ENCODE data around the gene USP54. TPM values are rescaled to one million over a fixed set of nuclear protein-coding genes. Genes with fewer than 3 reads are reported as not detected.

USP54 gene
- polyA plus RNA-seq, 1 donor from 2014 or later, result 12.7 TPM

- H3K9me3 ChIP-seq (ENCODE audit: low read length), result no peaks in the 10 kb centered on the region
- TF ChIP-seq SMC3 (conservative IDR thresholded peaks at IDR 0.05; ENCODE audit: poor library complexity), result no peak
- no peak for TF ChIP-seq EZH2 (IDR thresholded peaks at IDR 0.05; ENCODE audit: borderline replicate concordance, insufficient read depth, low read length, poor library complexity, severe bottlenecking)
- TF ChIP-seq CTCF (IDR thresholded peaks at IDR 0.05; ENCODE audit: poor library complexity, severe bottlenecking), result no peak
- TF ChIP-seq EP300 (conservative IDR thresholded peaks at IDR 0.05; ENCODE audit: poor library complexity, severe bottlenecking), result no peak
- TF ChIP-seq MXI1 (conservative IDR thresholded peaks at IDR 0.05; ENCODE audit: poor library complexity, severe bottlenecking), result no peak
- no peak for TF ChIP-seq TAF1 (IDR thresholded peaks at IDR 0.05; ENCODE audit: low read depth)
- TF ChIP-seq RAD21 (conservative IDR thresholded peaks at IDR 0.05), result no peak
- TF ChIP-seq POLR2AphosphoS5 (IDR thresholded peaks at IDR 0.05), result no peak
- no peak for TF ChIP-seq REST (IDR thresholded peaks at IDR 0.05; ENCODE audit: borderline replicate concordance)
- H3K9ac ChIP-seq (ENCODE audit: low read length), result no peak overlapping the region
- H3K9me2 ChIP-seq (ENCODE audit: insufficient read depth, low read length), result no peaks in the 10 kb centered on the region
- H3K79me2 ChIP-seq (replicated peaks; ENCODE audit: insufficient read depth, low read length), result no peaks in the 10 kb centered on the region
- no peak overlapping the region for H3K4me2 ChIP-seq (ENCODE audit: low read length)
- H3K27ac ChIP-seq (ENCODE audit: low read length), result no peak overlapping the region
- H3K36me3 ChIP-seq (ENCODE audit: insufficient read depth, low read length), result no peaks in the 10 kb centered on the region
- H4K20me1 ChIP-seq (ENCODE audit: insufficient read depth), result no peaks in the 10 kb centered on the region
- H3K27me3 ChIP-seq (ENCODE audit: insufficient read depth, low read depth, low read length), result no peaks in the 10 kb centered on the region
- no peak overlapping the region for H2AFZ ChIP-seq (ENCODE audit: low read depth, low read length)
- no peak overlapping the region for H3K4me3 ChIP-seq (ENCODE audit: low read length)
- H3F3A ChIP-seq (ENCODE audit: insufficient read depth, low read length, poor library complexity, severe bottlenecking), result no peaks in the 10 kb centered on the region
Observed at GRCh38 chr10:73460897-73461296, 130.2 kb downstream of the USP54 start.

DNA sequence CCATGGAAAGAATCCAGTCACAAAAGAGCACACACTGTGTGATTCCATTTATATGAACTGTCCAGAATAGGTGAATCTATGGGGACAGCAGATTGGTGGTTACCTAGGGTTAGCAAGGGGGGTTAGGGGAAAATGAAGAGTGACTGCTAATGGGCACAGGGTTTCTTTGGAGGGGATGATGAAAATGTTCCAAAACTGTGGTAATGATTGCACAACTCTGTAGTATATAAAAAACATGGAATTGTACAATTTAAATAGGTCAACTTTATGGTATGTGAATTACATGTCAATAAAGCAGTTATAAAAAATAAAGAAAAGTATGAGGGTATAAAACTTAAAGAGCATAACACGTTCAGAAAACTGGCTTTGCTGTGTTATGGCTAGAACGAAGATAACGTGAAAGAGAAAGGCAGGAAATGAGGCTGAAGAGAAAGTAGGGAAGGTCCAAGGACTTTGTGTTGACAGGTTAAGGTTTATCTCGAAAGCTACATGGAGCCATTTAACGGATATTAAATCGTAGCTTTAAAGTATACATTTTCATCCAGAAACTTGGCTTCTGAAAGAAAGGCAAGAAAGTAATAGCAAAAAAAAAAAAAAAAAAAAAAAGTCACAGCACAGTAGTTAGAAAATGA, 131.3 kb downstream of the USP54 start:
- Histone ChIP-seq H3F3A (ENCODE audit: insufficient read depth, low read length, poor library complexity, severe bottlenecking) (no peaks in the 10 kb centered on the region), H4K20me1 (ENCODE audit: insufficient read depth) (no peaks in the 10 kb centered on the region), H2AFZ (ENCODE audit: low read depth, low read length) (no peak overlapping the region), H3K4me3 (ENCODE audit: low read length) (no peak overlapping the region), H3K27me3 (ENCODE audit: insufficient read depth, low read depth, low read length) (no peaks in the 10 kb centered on the region), H3K9me2 (ENCODE audit: insufficient read depth, low read length) (no peaks in the 10 kb centered on the region), H3K27ac (ENCODE audit: low read length) (no peak overlapping the region), H3K9me3 (ENCODE audit: low read length) (no peaks in the 10 kb centered on the region), H3K4me2 (ENCODE audit: low read length) (no peak overlapping the region), H3K9ac (ENCODE audit: low read length) (no peak overlapping the region), H3K36me3 (ENCODE audit: insufficient read depth, low read length) (no peaks in the 10 kb centered on the region), H3K79me2 (replicated peaks; ENCODE audit: insufficient read depth, low read length) (no peaks in the 10 kb centered on the region)
- TF ChIP-seq TAF1 (IDR thresholded peaks at IDR 0.05; ENCODE audit: low read depth), result no peak
- TF ChIP-seq RAD21 (conservative IDR thresholded peaks at IDR 0.05), result no peak
- TF ChIP-seq MXI1 (conservative IDR thresholded peaks at IDR 0.05; ENCODE audit: poor library complexity, severe bottlenecking), result no peak
- TF ChIP-seq REST (IDR thresholded peaks at IDR 0.05; ENCODE audit: borderline replicate concordance), result no peak
- no peak for TF ChIP-seq POLR2AphosphoS5 (IDR thresholded peaks at IDR 0.05)
- TF ChIP-seq SMC3 (conservative IDR thresholded peaks at IDR 0.05; ENCODE audit: poor library complexity), result no peak
- TF ChIP-seq EP300 (conservative IDR thresholded peaks at IDR 0.05; ENCODE audit: poor library complexity, severe bottlenecking), result no peak
- no peak for TF ChIP-seq EZH2 (IDR thresholded peaks at IDR 0.05; ENCODE audit: borderline replicate concordance, insufficient read depth, low read length, poor library complexity, severe bottlenecking)
- TF ChIP-seq CTCF (IDR thresholded peaks at IDR 0.05; ENCODE audit: poor library complexity, severe bottlenecking), result no peak

Data from neural cell (in vitro differentiated cells).